IMR-90 (cell line): ENCODE results near the gene RPS2. TPM values are rescaled to one million over a fixed set of nuclear protein-coding genes. Genes with fewer than 3 reads are reported as not detected.

Source experiments
- ATAC-seq: fragments of 200-7000 bp; cut with Tn5 transposase; 2 replicates; pipeline ENCODE4 v1.9.1; 2020; ENCODE audit warnings: low read depth, mild to moderate bottlenecking, moderate library complexity
- BruUV-seq: library from RNA; stranded (reverse); fragments of 400-500 nt; replicated peaks from 2 replicates; lab custom pipeline; 2021; lab: Mats Ljungman, UMichigan
- CTCF ChIA-PET: fragments of 300-600 bp; formaldehyde crosslinking; extraction: SDS; loops from one replicate; lab custom pipeline; 2021; ENCODE audit warnings: antibody characterized with exemption; lab: Yijun Ruan, JAX
- POLR2A ChIA-PET: fragments of 300-600 bp; sonication (Branson Sonifier 250); formaldehyde crosslinking; loops from one replicate; lab custom pipeline; 2022; ENCODE audit warnings: antibody characterized with exemption; ENCODE audit not compliant: unreplicated experiment; lab: Charles Lee
- DNase-seq: peaks from one replicate; pipeline ENCODE4 v3.0.0; 2013
- H2AFZ ChIP-seq: replicated peaks from 2 replicates; pipeline ENCODE3; 2013; ENCODE audit warnings: low read length, mild to moderate bottlenecking; ENCODE audit not compliant: poor library complexity
- H2AK5ac ChIP-seq: 2 replicates; pipeline ENCODE4 v1.6.1; 2013; ENCODE audit warnings: low read depth, low read length, inconsistent platforms
- H2AK9ac ChIP-seq: replicated peaks from 2 replicates; pipeline ENCODE3; 2013; ENCODE audit warnings: mild to moderate bottlenecking, low read depth, low read length, moderate library complexity; ENCODE audit not compliant: poor library complexity
- H2BK120ac ChIP-seq: 2 replicates; pipeline ENCODE4 v1.6.1; 2013; ENCODE audit warnings: low read depth, low read length, inconsistent platforms
- H2BK15ac ChIP-seq: 3 replicates; pipeline ENCODE4 v1.6.1; 2013; ENCODE audit warnings: low read depth, low read length, inconsistent platforms
- H2BK20ac ChIP-seq: 2 replicates; pipeline ENCODE4 v1.6.1; 2013; ENCODE audit warnings: low read depth, mild to moderate bottlenecking, inconsistent platforms, low read length, moderate library complexity
- H2BK5ac ChIP-seq: 2 replicates; pipeline ENCODE4 v1.6.1; 2013; ENCODE audit warnings: mild to moderate bottlenecking, low read depth, low read length, inconsistent platforms; ENCODE audit not compliant: poor library complexity, severe bottlenecking
- H3K14ac ChIP-seq: replicated peaks from 2 replicates; pipeline ENCODE4 v1.6.1; 2013; ENCODE audit warnings: low read depth, low read length, inconsistent platforms
- H3K18ac ChIP-seq: 2 replicates; pipeline ENCODE4 v1.6.1; 2013; ENCODE audit warnings: low read depth, low read length, control low read depth
- H3K23ac ChIP-seq: 2 replicates; pipeline ENCODE4 v1.6.1; 2013; ENCODE audit warnings: low read depth, low read length, inconsistent platforms
- H3K27ac ChIP-seq: 2 replicates; pipeline ENCODE4 v1.5.1; 2013; ENCODE audit warnings: mild to moderate bottlenecking, control low read depth, low read length; ENCODE audit not compliant: insufficient read depth
- H3K27me3 ChIP-seq: 2 replicates; pipeline ENCODE4 v1.6.1; 2013; ENCODE audit warnings: low read length; ENCODE audit not compliant: control insufficient read depth, insufficient read depth
- H3K36me3 ChIP-seq: 2 replicates; pipeline ENCODE4 v1.6.1; 2013; ENCODE audit warnings: low read length, mixed read lengths; ENCODE audit not compliant: control insufficient read depth, insufficient read depth
- H3K4ac ChIP-seq: 2 replicates; pipeline ENCODE4 v1.6.1; 2013; ENCODE audit warnings: low read depth, low read length, inconsistent platforms
- H3K4me1 ChIP-seq: 2 replicates; pipeline ENCODE4 v1.6.1; 2013; ENCODE audit warnings: low read length, mixed read lengths; ENCODE audit not compliant: control insufficient read depth, insufficient read depth
- H3K4me2 ChIP-seq: 2 replicates; pipeline ENCODE4 v1.6.1; 2013; ENCODE audit warnings: low read depth, mild to moderate bottlenecking, control low read depth, low read length, moderate library complexity
- H3K4me3 ChIP-seq: 2 replicates; pipeline ENCODE4 v1.5.1; 2013; ENCODE audit warnings: low read depth, mild to moderate bottlenecking, control low read depth, low read length, moderate library complexity; ENCODE audit not compliant: insufficient read depth
- H3K56ac ChIP-seq: 2 replicates; pipeline ENCODE4 v1.6.1; 2013; ENCODE audit warnings: low read length, inconsistent platforms; ENCODE audit not compliant: insufficient read depth; ENCODE audit errors: extremely low read depth
- H3K79me1 ChIP-seq, 2 experiments: 2 replicates each; pipeline ENCODE4 v1.6.1; 2013; ENCODE audit warnings: low read length in 2 of 2, inconsistent platforms in 1 of 2, low read depth in 1 of 2
- H3K9ac ChIP-seq: 2 replicates; pipeline ENCODE4 v1.6.1; 2013; ENCODE audit warnings: low read depth, low read length, control low read depth
- H3K9me1 ChIP-seq: 2 replicates; pipeline ENCODE4 v1.6.1; 2013; ENCODE audit warnings: low read length, inconsistent platforms; ENCODE audit not compliant: insufficient read depth
- H3K9me3 ChIP-seq: 2 replicates; pipeline ENCODE4 v1.6.1; 2013; ENCODE audit warnings: low read length; ENCODE audit not compliant: control insufficient read depth, insufficient read depth
- H4K20me1 ChIP-seq: 2 replicates; pipeline ENCODE4 v1.6.1; 2013; ENCODE audit warnings: low read length, inconsistent platforms; ENCODE audit not compliant: insufficient read depth
- H4K5ac ChIP-seq: 2 replicates; pipeline ENCODE4 v1.6.1; 2013; ENCODE audit warnings: mild to moderate bottlenecking, low read depth, low read length, control low read depth
- H4K8ac ChIP-seq, 2 experiments: 2 replicates each; pipeline ENCODE4 v1.6.1; 2013; ENCODE audit warnings: low read depth in 2 of 2, low read length in 2 of 2, control low read depth in 1 of 2, inconsistent platforms in 1 of 2
- H4K91ac ChIP-seq: 2 replicates; pipeline ENCODE4 v1.6.1; 2013; ENCODE audit warnings: low read depth, low read length, inconsistent platforms; ENCODE audit not compliant: insufficient read depth
- CEBPB ChIP-seq: IDR thresholded peaks from 2 replicates; pipeline ENCODE4 v1.6.1; 2012; ENCODE audit warnings: low read depth, low read length, improper control_type of control experiment
- CTCF ChIP-seq: conservative IDR thresholded peaks from 2 replicates; pipeline ENCODE4 v1.5.1; 2012; ENCODE audit warnings: mild to moderate bottlenecking, low read depth, low read length, improper control_type of control experiment
- ELK1 ChIP-seq: fragments of 150-350 bp; IDR thresholded peaks from 2 replicates; pipeline ENCODE4 v1.6.1; 2016; ENCODE audit warnings: low read depth, mild to moderate bottlenecking, low read length, moderate library complexity, borderline replicate concordance
- MXI1 ChIP-seq: IDR thresholded peaks from 2 replicates; pipeline ENCODE4 v1.6.1; 2012; ENCODE audit warnings: low read depth, mild to moderate bottlenecking, low read length, moderate library complexity, borderline replicate concordance
- POLR2A ChIP-seq: IDR thresholded peaks from 2 replicates; pipeline ENCODE4 v1.6.1; 2012; ENCODE audit warnings: mild to moderate bottlenecking, low read depth, low read length
- RFX5 ChIP-seq: IDR thresholded peaks from 2 replicates; pipeline ENCODE4 v1.8.0; 2012; ENCODE audit warnings: low read depth, mild to moderate bottlenecking, low read length, moderate library complexity
- SMC3 ChIP-seq: fragments of 150-350 bp; IDR thresholded peaks from 2 replicates; pipeline ENCODE4 v1.6.1; 2016; ENCODE audit warnings: low read depth, mild to moderate bottlenecking, antibody characterized with exemption, low read length, moderate library complexity
- WGBS, 2 experiments: methylation state at CpG; one replicate each; pipeline versions ENCODE4 v1.1.5 to v1.1.7; 2013; ENCODE audit warnings: missing lambda C conversion rate in 2 of 2; ENCODE audit not compliant: insufficient read length in 1 of 2; ENCODE audit errors: extremely low coverage in 2 of 2; 5-methylcytosine and 5-hydroxymethylcytosine counted together
- dilution Hi-C: fragments of 300-500 bp; cut with HindIII; formaldehyde crosslinking; loops from one replicate; pipeline ENCODE4 v1.14.3; 2018; ENCODE audit warnings: low sequenced_read_pairs; ENCODE audit not compliant: unreplicated experiment
- in situ Hi-C: fragments of 300-500 bp; cut with MboI; formaldehyde crosslinking; loops from 3 replicates; pipeline ENCODE4 v1.14.3; 2019; ENCODE audit warnings: low sequenced_read_pairs, inconsistent platforms, mixed read lengths
- intact Hi-C: fragments of 100-400 bp; cut with micrococcal nuclease; formaldehyde crosslinking; loops from 2 replicates; pipeline ENCODE4 v1.10.0; 2022
- polyA plus RNA-seq, 3 experiments: library from polyadenylated mRNA; depleted of rRNA; stranded (reverse); fragments of >200 nt; gene quantifications; 2 replicates each; pipeline ENCODE4 v1.2.3, GENCODE V29; 2012; ENCODE audit warnings: low replicate concordance in 1 of 3
- total RNA-seq: library from RNA; depleted of rRNA; stranded (reverse); fragments of >200 nt; gene quantifications from 2 replicates; pipeline ENCODE4 v1.2.3, GENCODE V29; 2012

The RPS2 gene
- total and polyA plus RNA-seq, 2 of the 4 experiments (the other 2 are of a cell fraction): 2,703 to 6,941 TPM

GRCh38 chr16:2007081-2007836 is 42.6 kb upstream of the RPS2 start:
- H3K4me3 ChIP-seq: no peak overlapping the region
- WGBS, 2 experiments: 78% methylated on average over 6 of the region's 16 CpGs; no CpG with 5 or more reads in 1 of the 2 experiments
- H3K27me3 ChIP-seq: no peaks in the 10 kb centered on the region
- H3K9ac ChIP-seq: peak overlapping the region; percentile 9; the same call in 1 of the 2 replicates
- peaks cover 66% of the 10 kb centered on the region for H4K20me1 ChIP-seq
- no peak overlapping the region for H3K18ac ChIP-seq
- POLR2A ChIA-PET: no interaction called here
- no TSS peak for BruUV-seq
- no peak overlapping the region for H3K14ac ChIP-seq
- peaks cover 18 to 78% of the 10 kb centered on the region in 2 experiments; a peak in 3 of 4 replicates for H3K79me1 ChIP-seq
- dilution Hi-C loops: no loop called here
- no peaks in the 10 kb centered on the region for H3K9me3 ChIP-seq
- 0 out of 2 replicates have a peak overlapping the region, but pooled peaks have one; percentile 44 for H2BK120ac ChIP-seq
- H2BK20ac ChIP-seq: no peak overlapping the region
- H3K36me3 ChIP-seq: peaks cover 21% of the 10 kb centered on the region
- H2BK5ac ChIP-seq: no peak overlapping the region
- H3K4ac ChIP-seq: no peak overlapping the region
- H4K5ac ChIP-seq: no peak overlapping the region
- H3K56ac ChIP-seq: no peak overlapping the region
- in situ Hi-C loops: no loop called here
- H4K8ac ChIP-seq: no peak overlapping the region
- H3K4me1 ChIP-seq: peaks cover 28% of the 10 kb centered on the region
- no peak for ATAC-seq
- H2AFZ ChIP-seq: peak overlapping the region; percentile 53
- H2AK5ac ChIP-seq: peak overlapping the region; percentile 18; the same call in 1 of the 2 replicates
- no peak overlapping the region for H2AK9ac ChIP-seq
- CTCF ChIA-PET: interaction anchor here (1.4 kb wide), 1 partner anchor 133 kb away, joined by 4 read pairs; no protein-coding TSS in a partner anchor
- no peak overlapping the region for H2BK15ac ChIP-seq
- intact Hi-C loops: no loop called here
- no peak overlapping the region for H4K91ac ChIP-seq
- H3K9me1 ChIP-seq: peaks cover 8% of the 10 kb centered on the region; the same call in 1 of the 2 replicates
- peak overlapping the region; percentile 17 for H3K27ac ChIP-seq
- TF ChIP-seq POLR2A (no peak), CEBPB (no peak), MXI1 (no peak), CTCF (no peak), SMC3 (no peak), ELK1 (no peak), RFX5 (no peak)
- peak overlapping the region; percentile 80; the same call in 1 of the 2 replicates for H3K23ac ChIP-seq
- H3K4me2 ChIP-seq: peak overlapping the region; percentile 46; the same call in 1 of the 2 replicates
- DNase-seq: no peak
